HepG2 (cell line): ENCODE data around the gene FBXO7. TPM values are rescaled to one million over a fixed set of nuclear protein-coding genes. Genes with fewer than 3 reads are reported as not detected.

Source experiments
- ATAC-seq: fragments of 200-7000 bp; cut with Tn5 transposase; 3 replicates; pipeline ENCODE4 v1.9.1; 2020; ENCODE audit warnings: mild to moderate bottlenecking, moderate library complexity
- BruUV-seq: library from RNA; stranded (reverse); fragments of 400-500 nt; replicated peaks from 2 replicates; lab custom pipeline; 2021; lab: Mats Ljungman, UMichigan
- CTCF ChIA-PET: fragments of 300-600 bp; formaldehyde crosslinking; extraction: SDS; loops from one replicate; lab custom pipeline; 2021; ENCODE audit warnings: low total read pairs, inconsistent platforms, low intra/inter-chr PET ratio; lab: Yijun Ruan, JAX
- POLR2A ChIA-PET: fragments of 350-600 bp; sonication (Branson Sonifier 250); formaldehyde crosslinking; loops from one replicate; lab custom pipeline; 2020; ENCODE audit warnings: antibody characterized with exemption, inconsistent platforms; lab: Yijun Ruan, JAX
- DNase-seq: peaks from one replicate; pipeline ENCODE4 v3.0.0-alpha.2; 2015; ENCODE audit warnings: low spot score
- FAIRE-seq: peaks from 3 replicates; lab custom pipeline; 2011; peaks lifted over from hg19 to GRCh38; lab: Jason Lieb, UNC
- H2AFZ ChIP-seq: one replicate; pipeline ENCODE4 v1.6.1; 2011; ENCODE audit warnings: low read length, inconsistent platforms
- H3K27ac ChIP-seq: fragments of 300-600 bp; 3 replicates; pipeline ENCODE4 v1.8.0; 2011; ENCODE audit warnings: mixed run types, mild to moderate bottlenecking, mixed read lengths, low read length, inconsistent platforms; ENCODE audit not compliant: insufficient read depth; ENCODE audit errors: extremely low read length
- H3K27me3 ChIP-seq, 2 experiments: fragments of 200-600 bp in 1 of 2; 2 replicates in 1 of 2; 3 replicates in 1 of 2; pipeline versions ENCODE4 v1.6.0 to v1.8.0; 2011; ENCODE audit warnings: low read length in 2 of 2, mild to moderate bottlenecking in 2 of 2, moderate library complexity in 2 of 2, inconsistent platforms in 1 of 2; ENCODE audit not compliant: insufficient read depth in 2 of 2, control insufficient read depth in 1 of 2
- H3K36me3 ChIP-seq, 2 experiments: fragments of 200-600 bp in 1 of 2; replicated peaks in 1 of 2; 2 replicates in 1 of 2; 3 replicates in 1 of 2; pipeline versions ENCODE4 v1.5.1 to v1.8.0; 2011; ENCODE audit warnings: low read length in 2 of 2, inconsistent platforms in 1 of 2; ENCODE audit not compliant: insufficient read depth in 2 of 2, control insufficient read depth in 1 of 2
- H3K4me1 ChIP-seq: 2 replicates; pipeline ENCODE4 v1.5.1; 2012; ENCODE audit warnings: low read length, inconsistent platforms; ENCODE audit not compliant: insufficient read depth
- H3K4me2 ChIP-seq: 2 replicates; pipeline ENCODE4 v1.6.0; 2011; ENCODE audit warnings: low read depth, low read length, inconsistent platforms
- H3K4me3 ChIP-seq, 3 experiments: fragments of 200-600 bp in 1 of 3; sonication (generic), shearing (Covaris generic) in 1 of 3; replicated peaks in 1 of 3; 2 replicates each; pipeline ENCODE4 v1.5.1; 2011 to 2016; ENCODE audit warnings: low read length in 3 of 3, inconsistent platforms in 2 of 3, low read depth in 2 of 3, mild to moderate bottlenecking in 2 of 3, control low read depth in 1 of 3, mixed read lengths in 1 of 3; ENCODE audit not compliant: insufficient read depth in 1 of 3
- H3K79me2 ChIP-seq: one replicate; pipeline ENCODE4 v1.6.1; 2011; ENCODE audit warnings: low read length, inconsistent platforms; ENCODE audit not compliant: insufficient read depth
- H3K9ac ChIP-seq: 2 replicates; pipeline ENCODE4 v1.6.0; 2011; ENCODE audit warnings: mild to moderate bottlenecking, low read depth, low read length, inconsistent platforms; ENCODE audit not compliant: insufficient read depth
- H3K9me3 ChIP-seq: 2 replicates; pipeline ENCODE4 v1.5.1; 2012; ENCODE audit warnings: mild to moderate bottlenecking, low read length
- H4K20me1 ChIP-seq: 2 replicates; pipeline ENCODE4 v1.6.0; 2011; ENCODE audit warnings: inconsistent platforms, mild to moderate bottlenecking, low read length, moderate library complexity; ENCODE audit not compliant: insufficient read depth
- AFF4 ChIP-seq: sonication (generic); formaldehyde crosslinking; IDR thresholded peaks from 2 replicates; pipeline ENCODE4 v1.4.0; 2020; ENCODE audit warnings: missing genetic modification reagents
- ATF7 ChIP-seq, 2 experiments: fragments of 450-650 bp in 1 of 2; sonication (generic) in 1 of 2; formaldehyde crosslinking in 1 of 2; IDR thresholded peaks; 2 replicates each; pipeline versions ENCODE4 v1.4.0 to v1.6.1; 2016 to 2020; ENCODE audit warnings: antibody characterized with exemption in 1 of 2, mild to moderate bottlenecking in 1 of 2, missing genetic modification reagents in 1 of 2
- CHD4 ChIP-seq: fragments of 200-600 bp; sonication (generic); IDR thresholded peaks from 2 replicates; pipeline ENCODE4 v1.7.0; 2017; ENCODE audit warnings: mild to moderate bottlenecking, low read length, borderline replicate concordance
- HNRNPL ChIP-seq: fragments of 200-400 bp; formaldehyde crosslinking; IDR thresholded peaks from 2 replicates; pipeline ENCODE4 v1.6.1; 2017; ENCODE audit warnings: mild to moderate bottlenecking, low read depth, low read length
- KDM3A ChIP-seq: IDR thresholded peaks from 2 replicates; pipeline ENCODE4 v1.6.1; 2018; ENCODE audit warnings: low read depth, missing compliant biosample characterization
- PPARG ChIP-seq: conservative IDR thresholded peaks from 2 replicates; pipeline ENCODE4 v1.6.1; 2016; ENCODE audit warnings: missing biosample characterization, missing genetic modification reagents
- ZNF124 ChIP-seq: sonication (generic); formaldehyde crosslinking; IDR thresholded peaks from 2 replicates; pipeline ENCODE4 v1.4.0; 2020; ENCODE audit warnings: missing genetic modification reagents
- ZNF24 ChIP-seq: fragments of 450-650 bp; IDR thresholded peaks from 2 replicates; pipeline ENCODE4 v1.6.1; 2017; ENCODE audit warnings: antibody characterized with exemption, mild to moderate bottlenecking
- ZNF446 ChIP-seq: sonication (generic); formaldehyde crosslinking; IDR thresholded peaks from 2 replicates; pipeline ENCODE4 v1.5.0; 2020; ENCODE audit warnings: mild to moderate bottlenecking, missing genetic modification reagents
- ZNF510 ChIP-seq: sonication (generic); formaldehyde crosslinking; IDR thresholded peaks from 2 replicates; pipeline ENCODE4 v1.4.0; 2020; ENCODE audit warnings: low read depth, mild to moderate bottlenecking, missing genetic modification reagents
- ZNF788 ChIP-seq: sonication (generic); formaldehyde crosslinking; IDR thresholded peaks from 2 replicates; pipeline ENCODE4 v1.5.0; 2020; ENCODE audit warnings: mild to moderate bottlenecking, missing genetic modification reagents, borderline replicate concordance
- WGBS: methylation state at CpG from one replicate; pipeline ENCODE4 v1.1.6; 2017; ENCODE audit warnings: low lambda C conversion rate; 5-methylcytosine and 5-hydroxymethylcytosine counted together
- in situ Hi-C: cut with HindIII; loops from 2 replicates; pipeline ENCODE4 v1.10.0; 2017; ENCODE audit warnings: low pct_unique_long_range_greater_than_20kb; ENCODE audit not compliant: extremely low pct_ligation_motif_present
- intact Hi-C: fragments of 100-400 bp; cut with micrococcal nuclease; formaldehyde crosslinking; loops from one replicate; pipeline ENCODE4 v1.10.0; 2022; ENCODE audit not compliant: unreplicated experiment
- polyA plus RNA-seq, 8 experiments: library from polyadenylated mRNA; depleted of rRNA in 3 of 8; stranded (reverse) in 7 of 8; unstranded in 1 of 8; fragments of >200 nt; fragmentation: Illumina TruSeq in 4 of 8; extraction: Trizol in 4 of 8; gene quantifications; 2 replicates each; pipeline versions ENCODE4 v1.2.1 to v1.2.3, GENCODE V29; 2011 to 2016; ENCODE audit warnings: low read depth in 4 of 8, missing spikeins in 1 of 8, mixed read lengths in 1 of 8; ENCODE audit not compliant: insufficient read depth in 1 of 8
- total RNA-seq, 5 experiments: library from RNA; depleted of rRNA; stranded (reverse); fragments of >200 nt; fragmentation: Illumina TruSeq; extraction: Trizol; gene quantifications; 2 replicates each; pipeline ENCODE4 v1.2.3, GENCODE V29; 2016; ENCODE audit warnings: low read depth in 1 of 5
- TF ChIP-seq, protein P1 (sequence below): sonication (generic); formaldehyde crosslinking; IDR thresholded peaks from 2 replicates; pipeline ENCODE4 v1.9.0; 2021; ENCODE audit warnings: missing genetic modification reagents, mild to moderate bottlenecking, borderline replicate concordance
- TF ChIP-seq, protein P2 (sequence below): sonication (generic); formaldehyde crosslinking; IDR thresholded peaks from 2 replicates; pipeline ENCODE4 v1.4.0; 2020; ENCODE audit warnings: missing genetic modification reagents
- TF ChIP-seq, protein P3 (sequence below): IDR thresholded peaks from 2 replicates; pipeline ENCODE4 v1.6.1; 2012; ENCODE audit warnings: low read depth, low read length, improper control_type of control experiment

Gene FBXO7
- total and polyA plus RNA-seq, 2 of the 13 experiments (the other 11 are each of a cell fraction or from before 2014, with no cell fraction given) = 105 to 172 TPM

- Histone ChIP-seq H3K9me3 (no peaks in the 10 kb centered on the region), H3K36me3 (no peaks in the 10 kb centered on the region), H3K4me2 (no peak overlapping the region), H3K9ac (no peak overlapping the region), H3K4me1 (peaks cover 47% of the 10 kb centered on the region), H3K4me3 (no peak overlapping the region), H2AFZ (no peak overlapping the region), H3K27me3 (no peaks in the 10 kb centered on the region), H4K20me1 (no peaks in the 10 kb centered on the region), H3K79me2 (no peaks in the 10 kb centered on the region), H3K27ac (no peak overlapping the region)
- ATAC-seq = no peak
- in situ Hi-C loops = loop anchor here (25.0 kb wide), 1 partner anchor 671 kb away; no protein-coding TSS in a partner anchor
- 88% methylated on average over 13 of the region's 13 CpGs for WGBS
- ChIA-PET CTCF (no interaction called here), POLR2A (interaction anchor here (2.2 kb wide), 1 partner anchor 9 kb away, joined by 10 read pairs; no protein-coding TSS in a partner anchor)
- no peak for FAIRE-seq
- intact Hi-C loops = no loop called here
- no peak for DNase-seq
- no TSS peak for BruUV-seq
- TF ChIP-seq, protein P1, sequence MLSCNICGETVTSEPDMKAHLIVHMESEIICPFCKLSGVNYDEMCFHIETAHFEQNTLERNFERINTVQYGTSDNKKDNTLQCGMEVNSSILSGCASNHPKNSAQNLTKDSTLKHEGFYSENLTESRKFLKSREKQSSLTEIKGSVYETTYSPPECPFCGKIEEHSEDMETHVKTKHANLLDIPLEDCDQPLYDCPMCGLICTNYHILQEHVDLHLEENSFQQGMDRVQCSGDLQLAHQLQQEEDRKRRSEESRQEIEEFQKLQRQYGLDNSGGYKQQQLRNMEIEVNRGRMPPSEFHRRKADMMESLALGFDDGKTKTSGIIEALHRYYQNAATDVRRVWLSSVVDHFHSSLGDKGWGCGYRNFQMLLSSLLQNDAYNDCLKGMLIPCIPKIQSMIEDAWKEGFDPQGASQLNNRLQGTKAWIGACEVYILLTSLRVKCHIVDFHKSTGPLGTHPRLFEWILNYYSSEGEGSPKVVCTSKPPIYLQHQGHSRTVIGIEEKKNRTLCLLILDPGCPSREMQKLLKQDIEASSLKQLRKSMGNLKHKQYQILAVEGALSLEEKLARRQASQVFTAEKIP (CRISPR knock-in tag) = no peak
- TF ChIP-seq ZNF446 (CRISPR knock-in tag) = no peak
- no peak for TF ChIP-seq KDM3A (CRISPR knock-in tag)
- TF ChIP-seq, protein P2, sequence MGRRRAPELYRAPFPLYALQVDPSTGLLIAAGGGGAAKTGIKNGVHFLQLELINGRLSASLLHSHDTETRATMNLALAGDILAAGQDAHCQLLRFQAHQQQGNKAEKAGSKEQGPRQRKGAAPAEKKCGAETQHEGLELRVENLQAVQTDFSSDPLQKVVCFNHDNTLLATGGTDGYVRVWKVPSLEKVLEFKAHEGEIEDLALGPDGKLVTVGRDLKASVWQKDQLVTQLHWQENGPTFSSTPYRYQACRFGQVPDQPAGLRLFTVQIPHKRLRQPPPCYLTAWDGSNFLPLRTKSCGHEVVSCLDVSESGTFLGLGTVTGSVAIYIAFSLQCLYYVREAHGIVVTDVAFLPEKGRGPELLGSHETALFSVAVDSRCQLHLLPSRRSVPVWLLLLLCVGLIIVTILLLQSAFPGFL = no peak
- TF ChIP-seq ZNF788 (CRISPR knock-in tag) = no peak
- no peak for TF ChIP-seq HNRNPL
- TF ChIP-seq, protein P3, sequence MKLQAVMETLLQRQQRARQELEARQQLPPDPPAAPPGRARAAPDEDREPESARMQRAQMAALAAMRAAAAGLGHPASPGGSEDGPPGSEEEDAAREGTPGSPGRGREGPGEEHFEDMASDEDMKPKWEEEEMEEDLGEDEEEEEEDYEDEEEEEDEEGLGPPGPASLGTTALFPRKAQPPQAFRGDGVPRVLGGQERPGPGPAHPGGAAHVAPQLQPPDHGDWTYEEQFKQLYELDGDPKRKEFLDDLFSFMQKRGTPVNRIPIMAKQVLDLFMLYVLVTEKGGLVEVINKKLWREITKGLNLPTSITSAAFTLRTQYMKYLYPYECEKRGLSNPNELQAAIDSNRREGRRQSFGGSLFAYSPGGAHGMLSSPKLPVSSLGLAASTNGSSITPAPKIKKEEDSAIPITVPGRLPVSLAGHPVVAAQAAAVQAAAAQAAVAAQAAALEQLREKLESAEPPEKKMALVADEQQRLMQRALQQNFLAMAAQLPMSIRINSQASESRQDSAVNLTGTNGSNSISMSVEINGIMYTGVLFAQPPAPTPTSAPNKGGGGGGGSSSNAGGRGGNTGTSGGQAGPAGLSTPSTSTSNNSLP = no peak
- no peak for TF ChIP-seq ZNF510 (CRISPR knock-in tag)
- no peak for TF ChIP-seq ATF7 (IDR thresholded peaks at IDR 0.05)
- TF ChIP-seq ATF7 (CRISPR knock-in tag; IDR thresholded peaks at IDR 0.05) = no peak
- TF ChIP-seq ZNF24 = no peak
- TF ChIP-seq AFF4 (CRISPR knock-in tag) = no peak
- TF ChIP-seq PPARG (CRISPR knock-in tag) = no peak
- no peak for TF ChIP-seq ZNF124 (CRISPR knock-in tag)
- TF ChIP-seq CHD4 = no peak
Observed at GRCh38 chr22:32541481-32541880, 66.9 kb downstream of the FBXO7 start.
